SK-N-SH treated with all-trans-retinoic acid at 6 μM for 48 hours (cell line): ENCODE data around the gene PCDHGB2.
"Not testable (repeated sequence)": the region's sequence is repeated elsewhere in the genome, so short reads cannot be mapped to it uniquely, and the experiment has no call there.

Experiments
- ATAC-seq: fragments of 200-7000 bp; cut with Tn5 transposase; 3 replicates; pipeline ENCODE4 v1.9.1; 2020; ENCODE audit warnings: mild to moderate bottlenecking, moderate library complexity
- ARNTL ChIP-seq: fragments of 450-650 bp; formaldehyde crosslinking; IDR thresholded peaks from 2 replicates; pipeline ENCODE4 v1.5.0; 2020; ENCODE audit warnings: low read depth, mild to moderate bottlenecking, moderate library complexity, borderline replicate concordance
- BACH2 ChIP-seq: fragments of 250-450 bp; sonication (Bioruptor Pico); IDR thresholded peaks from 2 replicates; pipeline ENCODE4 v1.9.0; 2021; ENCODE audit warnings: mild to moderate bottlenecking, borderline replicate concordance
- ESRRG ChIP-seq: fragments of 250-450 bp; sonication (Bioruptor Pico); IDR thresholded peaks from 2 replicates; pipeline ENCODE4 v1.6.1; 2021; ENCODE audit warnings: mild to moderate bottlenecking
- ISL1 ChIP-seq: fragments of 250-450 bp; sonication (Bioruptor Pico); IDR thresholded peaks from 2 replicates; pipeline ENCODE4 v2.1.2; 2022; ENCODE audit warnings: mild to moderate bottlenecking, moderate library complexity
- OSR1 ChIP-seq: fragments of 250-450 bp; sonication (Bioruptor Pico); IDR thresholded peaks from 2 replicates; pipeline ENCODE4 v1.8.0; 2022; ENCODE audit warnings: moderate library complexity, mild to moderate bottlenecking, inconsistent platforms
- PATZ1 ChIP-seq: fragments of 250-450 bp; sonication (Bioruptor Pico); IDR thresholded peaks from 2 replicates; pipeline ENCODE4 v1.8.0; 2020; ENCODE audit warnings: mild to moderate bottlenecking, moderate library complexity, borderline replicate concordance
- PPARA ChIP-seq: fragments of 250-450 bp; sonication (Bioruptor Pico); IDR thresholded peaks from 2 replicates; pipeline ENCODE4 v1.5.0; 2020; ENCODE audit warnings: mild to moderate bottlenecking, borderline replicate concordance
- SNAI2 ChIP-seq: fragments of 250-450 bp; sonication (Bioruptor Pico); IDR thresholded peaks from 2 replicates; pipeline ENCODE4 v1.5.0; 2020; ENCODE audit warnings: mild to moderate bottlenecking, moderate library complexity
- TCF4 ChIP-seq: fragments of 250-450 bp; sonication (Bioruptor Pico); IDR thresholded peaks from 2 replicates; pipeline ENCODE4 v1.8.0; 2021; ENCODE audit warnings: mild to moderate bottlenecking, moderate library complexity, borderline replicate concordance
- TOX ChIP-seq: fragments of 250-450 bp; sonication (Bioruptor Pico); IDR thresholded peaks from 2 replicates; pipeline ENCODE4 v1.8.0; 2021; ENCODE audit warnings: mild to moderate bottlenecking, moderate library complexity, borderline replicate concordance
- TSHZ2 ChIP-seq: fragments of 250-450 bp; sonication (Bioruptor Pico); IDR thresholded peaks from 2 replicates; pipeline ENCODE4 v1.5.0; 2020; ENCODE audit warnings: mild to moderate bottlenecking, moderate library complexity
- ZC3H10 ChIP-seq: fragments of 250-450 bp; sonication (Bioruptor Pico); IDR thresholded peaks from 2 replicates; pipeline ENCODE4 v1.5.1; 2021; ENCODE audit warnings: mild to moderate bottlenecking, moderate library complexity
- ZFP3 ChIP-seq: fragments of 250-450 bp; sonication (Bioruptor Pico); IDR thresholded peaks from 2 replicates; pipeline ENCODE4 v1.5.0; 2020; ENCODE audit warnings: mild to moderate bottlenecking, moderate library complexity
- ZFP30 ChIP-seq: fragments of 450-650 bp; formaldehyde crosslinking; IDR thresholded peaks from 2 replicates; pipeline ENCODE4 v1.5.0; 2022; ENCODE audit warnings: mild to moderate bottlenecking, moderate library complexity
- ZNF70 ChIP-seq: fragments of 450-650 bp; formaldehyde crosslinking; IDR thresholded peaks from 2 replicates; pipeline ENCODE4 v1.5.0; 2020; ENCODE audit warnings: mild to moderate bottlenecking, moderate library complexity
- ZNF8 ChIP-seq: fragments of 450-650 bp; formaldehyde crosslinking; IDR thresholded peaks from 2 replicates; pipeline ENCODE4 v1.5.0; 2020; ENCODE audit warnings: mild to moderate bottlenecking, moderate library complexity
- TF ChIP-seq, protein P1 (sequence below): fragments of 250-450 bp; sonication (Bioruptor Pico); IDR thresholded peaks from 2 replicates; pipeline ENCODE4 v1.8.0; 2021; ENCODE audit warnings: low read depth, mild to moderate bottlenecking, moderate library complexity, borderline replicate concordance
- TF ChIP-seq, protein P2 (sequence below): fragments of 250-450 bp; sonication (Bioruptor Pico); IDR thresholded peaks from 2 replicates; pipeline ENCODE4 v1.5.1; 2021; ENCODE audit warnings: mild to moderate bottlenecking, moderate library complexity
- TF ChIP-seq, protein P3 (sequence below): fragments of 250-450 bp; sonication (Bioruptor Pico); IDR thresholded peaks from 2 replicates; pipeline ENCODE4 v1.5.1; 2020; ENCODE audit warnings: low read depth, mild to moderate bottlenecking, moderate library complexity

Gene PCDHGB2

DNA sequence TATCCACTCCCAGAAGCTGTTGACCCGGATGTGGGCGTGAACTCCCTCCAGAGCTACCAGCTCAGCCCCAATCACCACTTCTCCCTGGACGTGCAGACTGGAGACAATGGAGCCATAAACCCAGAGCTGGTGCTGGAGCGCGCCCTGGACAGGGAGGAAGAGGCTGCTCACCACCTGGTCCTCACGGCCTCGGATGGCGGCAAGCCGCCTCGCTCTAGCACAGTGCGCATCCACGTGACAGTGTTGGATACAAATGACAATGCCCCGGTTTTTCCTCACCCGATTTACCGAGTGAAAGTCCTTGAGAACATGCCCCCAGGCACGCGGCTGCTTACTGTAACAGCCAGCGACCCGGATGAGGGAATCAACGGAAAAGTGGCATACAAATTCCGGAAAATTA is 33.5 kb downstream of the PCDHGB2 start:
- TF ChIP-seq ARNTL = no peak
- ATAC-seq = no peak

DNA sequence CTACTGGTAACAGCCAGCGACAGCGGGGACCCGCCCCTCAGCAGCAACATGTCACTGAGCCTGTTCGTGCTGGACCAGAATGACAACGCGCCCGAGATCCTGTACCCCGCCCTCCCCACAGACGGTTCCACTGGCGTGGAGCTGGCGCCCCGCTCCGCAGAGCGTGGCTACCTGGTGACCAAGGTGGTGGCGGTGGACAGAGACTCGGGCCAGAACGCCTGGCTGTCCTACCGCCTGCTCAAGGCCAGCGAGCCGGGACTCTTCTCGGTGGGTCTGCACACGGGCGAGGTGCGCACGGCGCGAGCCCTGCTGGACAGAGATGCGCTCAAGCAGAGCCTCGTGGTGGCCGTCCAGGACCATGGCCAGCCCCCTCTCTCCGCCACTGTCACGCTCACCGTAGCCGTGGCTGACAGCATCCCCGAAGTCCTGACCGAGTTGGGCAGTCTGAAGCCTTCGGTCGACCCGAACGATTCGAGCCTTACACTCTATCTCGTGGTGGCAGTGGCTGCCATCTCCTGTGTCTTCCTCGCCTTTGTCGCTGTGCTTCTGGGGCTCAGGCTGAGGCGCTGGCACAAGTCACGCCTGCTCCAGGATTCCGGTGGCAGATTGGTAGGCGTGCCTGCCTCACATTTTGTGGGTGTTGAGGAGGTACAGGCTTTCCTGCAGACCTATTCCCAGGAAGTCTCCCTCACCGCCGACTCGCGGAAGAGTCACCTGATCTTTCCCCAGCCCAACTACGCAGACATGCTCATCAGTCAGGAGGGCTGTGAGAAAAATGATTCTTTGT is 34.8 kb downstream of the PCDHGB2 start:
- ATAC-seq = not testable (repeated sequence)

- ATAC-seq = not testable (repeated sequence)
These were observed 38.2 kb downstream of the PCDHGB2 start, which contains the start of gene PCDHGB5 for GRCh38 chr5:141397756-141398551. PCDHGB5 (plus strand) TSS chr5:141397947; CDS start chr5:141398128, 181 bp downstream.

GRCh38 chr5:141398608-141399007 is 38.8 kb downstream of the PCDHGB2 start:
- TF ChIP-seq ARNTL (no peak), ESRRG (CRISPR knock-in tag) (no peak), SNAI2 (CRISPR knock-in tag) (no peak), ZFP30 (CRISPR knock-in tag) (no peak), BACH2 (CRISPR knock-in tag) (no peak), ZNF8 (CRISPR knock-in tag) (no peak), ZC3H10 (CRISPR knock-in tag) (no peak), TCF4 (CRISPR knock-in tag) (no peak), PPARA (CRISPR knock-in tag) (no peak), PATZ1 (no peak), ZFP3 (CRISPR knock-in tag) (no peak), ISL1 (no peak), TSHZ2 (CRISPR knock-in tag) (no peak), ZNF70 (CRISPR knock-in tag) (no peak), OSR1 (CRISPR knock-in tag) (no peak), TOX (no peak)
- TF ChIP-seq, protein P1, sequence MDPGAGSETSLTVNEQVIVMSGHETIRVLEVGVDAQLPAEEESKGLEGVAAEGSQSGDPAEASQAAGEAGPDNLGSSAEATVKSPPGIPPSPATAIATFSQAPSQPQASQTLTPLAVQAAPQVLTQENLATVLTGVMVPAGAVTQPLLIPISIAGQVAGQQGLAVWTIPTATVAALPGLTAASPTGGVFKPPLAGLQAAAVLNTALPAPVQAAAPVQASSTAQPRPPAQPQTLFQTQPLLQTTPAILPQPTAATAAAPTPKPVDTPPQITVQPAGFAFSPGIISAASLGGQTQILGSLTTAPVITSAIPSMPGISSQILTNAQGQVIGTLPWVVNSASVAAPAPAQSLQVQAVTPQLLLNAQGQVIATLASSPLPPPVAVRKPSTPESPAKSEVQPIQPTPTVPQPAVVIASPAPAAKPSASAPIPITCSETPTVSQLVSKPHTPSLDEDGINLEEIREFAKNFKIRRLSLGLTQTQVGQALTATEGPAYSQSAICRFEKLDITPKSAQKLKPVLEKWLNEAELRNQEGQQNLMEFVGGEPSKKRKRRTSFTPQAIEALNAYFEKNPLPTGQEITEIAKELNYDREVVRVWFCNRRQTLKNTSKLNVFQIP = no peak
- TF ChIP-seq, protein P2, sequence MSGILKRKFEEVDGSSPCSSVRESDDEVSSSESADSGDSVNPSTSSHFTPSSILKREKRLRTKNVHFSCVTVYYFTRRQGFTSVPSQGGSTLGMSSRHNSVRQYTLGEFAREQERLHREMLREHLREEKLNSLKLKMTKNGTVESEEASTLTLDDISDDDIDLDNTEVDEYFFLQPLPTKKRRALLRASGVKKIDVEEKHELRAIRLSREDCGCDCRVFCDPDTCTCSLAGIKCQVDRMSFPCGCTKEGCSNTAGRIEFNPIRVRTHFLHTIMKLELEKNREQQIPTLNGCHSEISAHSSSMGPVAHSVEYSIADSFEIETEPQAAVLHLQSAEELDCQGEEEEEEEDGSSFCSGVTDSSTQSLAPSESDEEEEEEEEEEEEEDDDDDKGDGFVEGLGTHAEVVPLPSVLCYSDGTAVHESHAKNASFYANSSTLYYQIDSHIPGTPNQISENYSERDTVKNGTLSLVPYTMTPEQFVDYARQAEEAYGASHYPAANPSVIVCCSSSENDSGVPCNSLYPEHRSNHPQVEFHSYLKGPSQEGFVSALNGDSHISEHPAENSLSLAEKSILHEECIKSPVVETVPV (CRISPR knock-in tag) = no peak
- TF ChIP-seq, protein P3, sequence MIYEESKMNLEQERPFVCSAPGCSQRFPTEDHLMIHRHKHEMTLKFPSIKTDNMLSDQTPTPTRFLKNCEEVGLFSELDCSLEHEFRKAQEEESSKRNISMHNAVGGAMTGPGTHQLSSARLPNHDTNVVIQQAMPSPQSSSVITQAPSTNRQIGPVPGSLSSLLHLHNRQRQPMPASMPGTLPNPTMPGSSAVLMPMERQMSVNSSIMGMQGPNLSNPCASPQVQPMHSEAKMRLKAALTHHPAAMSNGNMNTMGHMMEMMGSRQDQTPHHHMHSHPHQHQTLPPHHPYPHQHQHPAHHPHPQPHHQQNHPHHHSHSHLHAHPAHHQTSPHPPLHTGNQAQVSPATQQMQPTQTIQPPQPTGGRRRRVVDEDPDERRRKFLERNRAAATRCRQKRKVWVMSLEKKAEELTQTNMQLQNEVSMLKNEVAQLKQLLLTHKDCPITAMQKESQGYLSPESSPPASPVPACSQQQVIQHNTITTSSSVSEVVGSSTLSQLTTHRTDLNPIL = no peak
- ATAC-seq = no peak
